HG03457 (cell line): ENCODE measurements around the gene DHRS9.

Experiments used
- ATAC-seq: cut with Tn5 transposase; IDR thresholded peaks from one replicate; pipeline ENCODE4 v1.9.1; 2021; ENCODE audit warnings: moderate number of reproducible peaks; ENCODE audit not compliant: unreplicated experiment

DHRS9 gene

GRCh38 chr2:169093535-169093934 lies 24.2 kb downstream of the DHRS9 start:
- ATAC-seq = no peak

- ATAC-seq = no peak
Observed at GRCh38 chr2:169094676-169095075, 25.3 kb downstream of the DHRS9 start.

DNA sequence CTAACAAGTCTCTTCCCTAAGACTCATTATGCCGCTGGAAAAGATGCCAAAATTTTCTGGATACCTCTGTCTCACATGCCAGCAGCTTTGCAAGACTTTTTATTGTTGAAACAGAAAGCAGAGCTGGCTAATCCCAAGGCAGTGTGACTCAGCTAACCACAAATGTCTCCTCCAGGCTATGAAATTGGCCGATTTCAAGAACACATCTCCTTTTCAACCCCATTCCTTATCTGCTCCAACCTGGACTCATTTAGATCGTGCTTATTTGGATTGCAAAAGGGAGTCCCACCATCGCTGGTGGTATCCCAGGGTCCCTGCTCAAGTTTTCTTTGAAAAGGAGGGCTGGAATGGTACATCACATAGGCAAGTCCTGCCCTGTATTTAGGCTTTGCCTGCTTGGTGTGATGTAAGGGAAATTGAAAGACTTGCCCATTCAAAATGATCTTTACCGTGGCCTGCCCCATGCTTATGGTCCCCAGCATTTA lies 26.3 kb downstream of the DHRS9 start:
- ATAC-seq = no peak

DNA sequence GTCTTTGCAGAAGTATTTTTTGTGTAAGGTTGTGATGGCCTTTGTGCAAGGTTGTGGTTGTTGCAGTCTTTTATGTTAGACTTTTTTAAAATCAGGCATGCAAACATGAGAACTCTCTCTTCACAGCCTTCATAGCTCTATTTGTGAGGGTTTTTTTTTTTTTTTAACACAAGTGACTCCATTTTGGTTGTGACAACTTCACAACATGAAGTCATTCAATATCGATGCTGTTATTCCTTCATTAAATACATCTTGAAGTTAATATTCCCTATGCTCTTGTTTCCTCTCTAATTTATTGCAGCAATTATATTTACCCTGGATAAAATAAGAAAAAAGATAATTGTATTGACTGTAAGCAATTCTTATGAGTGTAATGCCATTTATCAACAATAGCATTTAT lies 35.5 kb downstream of the DHRS9 start:
- ATAC-seq = no peak

DNA sequence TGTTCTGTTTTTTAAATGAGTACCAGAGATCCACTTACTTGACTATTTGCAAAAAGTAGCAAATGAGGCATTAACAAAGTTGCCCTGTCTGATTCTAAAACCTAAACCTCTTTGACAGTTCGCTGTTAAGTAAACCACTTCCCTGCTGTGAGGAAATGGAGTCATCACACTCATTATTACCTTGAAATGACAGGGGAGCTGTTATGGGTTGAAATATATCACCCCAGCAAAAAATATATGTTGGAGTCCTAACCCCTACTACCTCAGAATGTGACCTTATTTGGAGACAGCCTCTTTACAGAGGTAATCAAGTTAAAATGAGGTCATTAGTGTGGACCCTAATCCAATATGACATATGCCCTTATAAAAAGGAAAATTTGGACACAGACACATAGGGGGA lies 36.1 kb downstream of the DHRS9 start:
- no peak for ATAC-seq

DNA sequence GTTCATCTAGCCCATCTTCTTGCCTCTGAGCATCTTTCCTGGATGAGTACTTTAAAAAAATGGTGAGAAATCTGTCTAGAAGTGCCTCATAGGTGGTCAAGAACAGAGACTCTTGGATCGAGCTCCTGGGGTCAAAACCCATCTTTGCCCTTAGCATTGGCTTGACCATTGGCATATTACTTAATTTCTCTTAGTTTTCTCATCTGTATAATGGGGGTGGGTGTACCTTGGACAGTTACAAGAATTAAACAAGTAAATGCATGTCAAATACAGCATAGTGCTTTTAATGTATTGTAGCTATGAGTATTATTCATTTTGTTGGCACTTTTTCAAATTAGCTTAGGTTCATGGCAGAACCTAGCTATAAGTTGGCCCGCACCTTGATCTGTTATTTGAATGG lies 36.8 kb downstream of the DHRS9 start:
- no peak for ATAC-seq

- ATAC-seq = no peak
Observed at GRCh38 chr2:169106563-169107545, 37.5 kb downstream of the DHRS9 start.

DNA sequence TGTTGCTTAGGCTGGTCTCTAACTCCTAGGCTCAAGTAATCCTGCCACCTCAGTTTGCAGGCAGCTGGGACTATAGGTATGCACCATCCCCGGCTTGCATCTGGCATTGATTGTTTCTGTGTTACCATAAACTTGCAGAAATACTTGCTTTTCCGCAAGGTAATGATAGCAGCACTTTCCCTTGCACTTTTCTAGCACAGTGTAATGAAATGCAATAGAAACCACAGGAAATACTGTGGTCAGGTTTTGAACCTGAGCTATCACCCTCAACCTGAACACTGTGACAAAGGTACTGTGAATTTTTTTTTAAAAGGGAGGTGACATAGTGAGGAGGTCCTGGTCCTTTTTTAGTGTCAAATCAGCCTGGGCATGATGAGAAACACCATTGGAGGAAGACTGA lies 38.3 kb downstream of the DHRS9 start:
- peak; percentile 94 for ATAC-seq

- ATAC-seq = no peak
Observed at GRCh38 chr2:169108099-169108884, 38.9 kb downstream of the DHRS9 start.

- ATAC-seq = no peak
Observed at GRCh38 chr2:169109502-169110409, 40.4 kb downstream of the DHRS9 start.

- ATAC-seq = no peak
Observed at GRCh38 chr2:169110419-169110818, 41.1 kb downstream of the DHRS9 start.

- ATAC-seq = no peak
Observed at GRCh38 chr2:169110916-169111315, 41.6 kb downstream of the DHRS9 start.

DNA sequence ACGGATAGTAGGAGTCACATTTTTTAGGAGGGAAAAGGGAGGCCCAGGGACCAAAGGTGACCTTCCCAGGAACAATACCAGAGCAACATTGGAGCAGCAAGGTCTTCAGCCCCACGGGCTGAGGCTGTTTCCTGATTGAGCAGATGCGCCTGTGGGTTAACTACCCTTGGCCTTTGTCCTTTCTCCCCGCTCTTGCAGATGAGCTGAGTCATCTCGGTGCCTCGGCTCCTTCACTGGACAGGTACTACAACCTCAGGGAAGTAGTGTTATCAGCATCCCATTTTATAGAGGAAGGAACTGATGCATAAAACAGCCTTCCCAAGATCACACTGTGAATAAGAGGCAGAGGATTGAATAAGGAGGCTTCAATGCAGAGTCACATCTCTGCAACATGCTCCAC lies 43.5 kb downstream of the DHRS9 start:
- ATAC-seq = no peak

DNA sequence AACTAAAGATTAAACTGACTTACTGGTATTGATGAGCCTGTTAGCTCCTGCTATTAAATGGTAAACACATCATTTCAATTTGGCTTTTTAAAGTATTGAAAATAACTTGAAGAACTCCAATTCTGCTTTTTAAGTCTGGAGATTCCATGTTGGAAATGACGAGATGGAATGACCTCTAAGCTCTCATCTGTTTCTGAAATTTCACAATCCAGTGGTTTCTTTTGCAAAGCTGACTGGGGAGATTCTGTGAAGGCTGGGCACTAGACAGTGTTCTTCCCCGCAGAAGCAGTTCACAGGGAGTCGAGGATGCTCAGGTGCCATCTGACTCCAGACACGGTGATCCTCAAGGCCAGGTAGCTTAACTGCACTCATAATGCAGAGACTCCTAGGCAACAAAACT lies 44.7 kb downstream of the DHRS9 start:
- no peak for ATAC-seq

DNA sequence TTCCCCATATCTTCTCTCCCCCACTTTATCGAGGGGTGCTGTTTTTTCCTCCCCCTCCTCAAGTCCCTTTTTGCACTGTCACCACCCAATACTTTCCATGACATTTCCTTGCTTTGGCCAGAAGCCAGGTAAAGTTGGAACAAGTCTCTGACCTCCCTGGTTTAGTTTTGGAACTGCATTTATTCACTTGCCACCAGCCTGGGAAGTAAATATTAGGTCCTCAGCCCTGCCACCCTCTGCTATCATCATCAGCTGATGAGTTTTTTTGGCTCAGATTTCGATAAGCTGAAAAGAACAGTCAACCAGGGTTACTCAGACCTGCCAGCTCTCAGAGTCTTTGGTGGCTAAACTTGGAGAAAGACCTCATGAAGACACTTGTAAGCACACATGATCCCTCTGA lies 47.0 kb downstream of the DHRS9 start:
- ATAC-seq = no peak

GRCh38 chr2:169116993-169117392 lies 47.6 kb downstream of the DHRS9 start:
- no peak for ATAC-seq

- no peak for ATAC-seq
Observed at GRCh38 chr2:169118060-169118459, 48.7 kb downstream of the DHRS9 start.

- no peak for ATAC-seq
Observed at GRCh38 chr2:169119123-169119760, 49.9 kb downstream of the DHRS9 start.

DNA sequence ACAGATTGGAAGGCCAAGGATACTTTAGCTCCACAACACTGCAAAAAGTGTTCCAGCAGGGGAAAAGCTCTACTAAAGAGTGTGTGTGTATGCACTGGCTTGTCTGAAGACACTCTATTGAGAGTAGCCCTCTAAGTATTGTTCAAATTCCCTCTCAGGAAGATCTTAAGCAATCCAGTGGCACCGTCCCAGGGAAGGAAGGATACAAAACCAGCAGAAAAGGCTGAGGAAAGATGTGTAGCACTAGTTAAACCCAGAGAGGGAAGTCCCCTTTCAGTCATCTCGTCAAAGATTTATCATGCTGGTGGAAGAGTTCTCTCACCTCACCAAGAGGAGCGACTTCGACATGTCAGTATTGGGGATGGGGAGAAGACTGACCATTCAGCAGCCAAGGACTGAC lies 50.5 kb downstream of the DHRS9 start:
- no peak for ATAC-seq

DNA sequence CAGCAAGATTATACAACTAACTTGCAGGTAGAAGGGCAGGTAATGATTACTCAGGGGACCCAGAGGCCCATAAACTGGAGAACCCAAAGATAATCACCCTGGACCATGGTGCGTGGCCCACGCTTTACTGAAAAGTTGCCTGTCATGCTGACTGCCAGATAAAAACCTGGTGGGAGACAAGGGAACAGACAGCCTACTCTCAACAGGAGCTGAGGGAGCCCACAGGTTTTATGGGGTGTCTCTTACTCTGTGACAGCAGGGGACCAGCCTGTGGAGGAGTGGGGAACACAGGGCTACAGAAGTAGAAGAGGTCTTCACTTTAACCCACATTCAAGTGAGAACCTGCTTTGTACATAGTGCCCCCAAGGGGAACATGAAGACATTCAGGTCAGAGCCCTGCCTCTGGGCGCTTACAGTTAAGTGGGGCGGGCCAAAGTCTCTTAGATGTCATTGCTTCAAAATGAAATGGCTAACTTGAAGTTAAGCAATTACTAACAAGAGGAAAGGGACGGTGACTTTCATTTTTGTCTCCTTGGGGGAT lies 60.4 kb downstream of the DHRS9 start:
- no peak for ATAC-seq
